GM19239 (cell line): Measurements from ENCODE around the gene TRNAU1AP.
"Not testable (repeated sequence)": the region's sequence is repeated elsewhere in the genome, so short reads cannot be mapped to it uniquely, and the experiment has no call there.

ENCODE experiments used
- DNase-seq: peaks from one replicate; pipeline ENCODE4 v3.0.0; 2011; ENCODE audit warnings: low spot score; ENCODE audit not compliant: insufficient read length
- FAIRE-seq: peaks from 2 replicates; lab custom pipeline; 2011; peaks lifted over from hg19 to GRCh38; lab: Jason Lieb, UNC

The TRNAU1AP gene

DNA sequence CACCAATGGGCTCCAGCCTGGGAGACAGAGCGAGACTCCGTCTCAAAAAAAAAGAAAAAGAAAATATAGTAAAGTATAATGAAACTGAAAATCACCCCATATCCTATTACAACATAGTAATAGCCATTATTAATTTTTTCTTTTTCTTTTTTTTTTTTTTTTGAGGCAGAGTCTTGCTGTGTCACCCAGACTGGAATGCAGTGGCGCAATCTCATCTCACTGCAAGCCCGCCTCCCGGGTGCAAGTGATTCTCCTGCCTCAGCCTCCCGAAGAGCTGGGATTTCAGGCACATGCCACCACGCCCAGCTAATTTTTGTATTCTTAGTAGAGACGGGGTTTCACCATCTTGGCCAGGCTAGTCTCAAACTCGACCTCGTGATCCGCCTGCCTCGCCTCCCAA lies 20.0 kb downstream of the TRNAU1AP start:
- not testable (repeated sequence) for DNase-seq, FAIRE-seq

DNA sequence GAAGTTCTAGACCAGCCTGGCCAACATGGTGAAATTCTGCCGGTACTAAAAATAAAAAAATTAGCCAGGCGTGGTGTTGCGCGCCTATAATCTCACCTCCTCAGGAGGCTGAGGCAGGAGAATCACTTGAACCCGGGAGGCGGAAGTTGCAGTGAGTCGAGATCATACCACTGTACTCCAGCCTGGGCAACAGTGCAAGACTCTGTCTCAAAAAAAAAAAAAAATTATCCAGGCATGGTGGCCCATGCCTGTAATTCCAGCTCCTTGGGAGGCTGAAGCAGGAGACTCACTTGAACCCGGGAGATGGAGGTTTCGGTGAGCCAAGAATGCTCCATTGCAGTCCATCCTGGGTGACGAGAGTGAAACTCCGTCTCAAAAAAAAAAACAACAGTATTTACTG lies 20.7 kb downstream of the TRNAU1AP start:
- DNase-seq, result no peak
- no peak for FAIRE-seq

DNA sequence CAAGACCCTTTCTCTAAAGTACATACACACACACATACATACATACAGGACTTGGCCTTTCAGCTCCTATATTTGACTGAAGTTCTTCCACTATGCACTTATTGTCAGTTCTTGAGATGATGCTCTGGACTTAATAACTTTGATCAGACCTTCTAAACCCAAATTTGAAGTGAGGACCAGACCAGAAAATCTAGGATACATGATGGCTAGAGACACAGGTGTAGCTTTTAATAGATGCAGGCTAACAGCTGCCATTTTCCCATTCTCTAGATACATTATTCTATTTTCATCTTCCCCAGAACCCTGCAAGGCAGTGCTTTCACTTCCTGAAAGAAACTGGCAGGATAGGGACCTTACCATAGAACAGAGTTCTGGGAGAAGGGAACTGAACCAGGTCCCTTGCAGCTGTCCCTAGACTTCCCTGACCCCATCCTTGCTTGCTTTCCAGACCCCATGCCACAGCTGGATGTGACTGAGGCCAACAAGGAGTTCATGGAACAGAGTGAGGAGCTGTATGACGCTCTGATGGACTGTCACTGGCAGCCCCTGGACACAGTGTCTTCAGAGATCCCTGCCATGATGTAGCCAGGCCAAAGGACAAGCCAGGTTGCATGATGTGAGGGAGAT lies 24.3 kb downstream of the TRNAU1AP start:
- no peak for FAIRE-seq
- no peak for DNase-seq

DNA sequence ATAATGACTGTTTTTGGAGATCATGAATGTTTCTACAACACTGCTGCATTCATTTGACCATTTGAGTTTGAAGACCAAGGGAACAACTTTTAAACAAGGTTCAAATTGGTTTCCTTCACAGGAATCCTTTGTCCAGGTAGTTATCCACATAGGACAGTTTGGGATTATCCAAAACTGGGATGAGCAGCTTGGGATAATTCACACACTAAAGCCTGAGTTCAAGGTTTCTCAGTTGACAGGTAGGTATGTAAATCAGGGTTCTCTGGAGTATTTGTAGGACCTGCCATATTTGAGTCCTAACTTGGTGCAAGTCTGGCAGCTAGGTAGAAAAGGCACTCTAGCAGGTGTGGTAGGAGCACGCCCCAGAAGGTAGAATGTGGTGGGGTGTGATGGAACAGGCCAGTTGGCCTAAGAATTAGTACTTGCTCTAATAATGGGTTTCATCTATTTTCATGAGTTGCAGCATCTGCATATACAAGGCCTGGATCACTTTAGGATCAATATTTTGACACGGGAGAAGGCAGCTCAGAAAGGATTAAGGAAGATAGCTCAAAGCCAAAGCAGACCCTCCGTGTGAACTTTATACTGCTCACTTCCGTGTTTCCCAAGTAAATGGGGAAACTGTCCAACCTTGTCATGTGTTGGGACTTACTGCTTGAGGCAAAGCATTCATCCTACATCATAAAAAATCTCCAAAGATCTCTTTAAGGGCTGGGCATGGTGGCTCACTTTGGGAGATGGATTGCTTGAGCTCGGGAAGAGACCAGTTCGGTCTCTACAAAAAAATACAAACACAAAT lies 25.1 kb downstream of the TRNAU1AP start:
- FAIRE-seq (no peak), DNase-seq (no peak)

DNA sequence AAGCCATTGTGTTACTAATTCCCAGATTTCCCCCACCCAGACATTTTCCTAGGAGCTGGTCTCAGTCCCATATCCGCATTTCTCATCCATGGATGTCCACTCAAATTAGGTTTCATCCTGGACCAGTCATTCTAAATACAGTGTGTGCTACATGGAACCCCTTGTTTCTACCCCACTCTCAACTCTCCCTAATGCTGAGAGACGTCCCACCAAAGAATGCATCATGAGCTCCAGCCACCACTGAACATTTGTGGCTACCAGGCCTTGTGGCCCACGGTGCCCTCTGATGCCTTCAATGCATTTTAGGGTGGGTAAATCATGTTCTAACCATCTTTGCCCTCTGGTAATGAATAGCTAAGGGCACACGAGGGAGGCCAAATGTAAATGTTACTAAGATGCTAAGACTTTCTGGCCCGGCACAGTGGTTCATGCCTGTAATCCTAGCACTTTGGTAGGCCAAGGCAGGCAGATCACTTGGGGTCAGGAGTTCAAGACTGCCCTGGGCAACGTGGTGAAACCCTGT lies 25.9 kb downstream of the TRNAU1AP start:
- no peak for FAIRE-seq

DNA sequence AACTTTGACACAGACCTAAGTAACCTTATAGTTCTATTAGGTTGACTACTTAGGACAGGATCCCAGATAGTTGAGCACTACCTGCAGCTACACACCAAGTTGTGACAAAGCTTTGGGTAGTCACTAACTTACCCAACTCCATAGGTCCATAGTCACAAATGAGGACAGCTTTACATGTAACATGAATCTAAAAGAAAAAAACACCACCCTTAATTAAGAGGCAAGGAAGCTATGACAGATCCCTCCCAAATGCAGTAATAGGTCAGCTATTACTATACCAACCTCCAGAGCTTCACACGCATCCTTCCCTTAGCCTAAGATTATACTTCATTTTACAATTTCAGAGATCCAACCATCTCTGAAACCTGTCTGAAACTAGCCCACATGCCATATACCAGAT lies 26.5 kb downstream of the TRNAU1AP start:
- DNase-seq (no peak), FAIRE-seq (no peak)

More for the DNA sequence above, 25.9 kb downstream of the TRNAU1AP start:
- DNase-seq, result no peak

DNA sequence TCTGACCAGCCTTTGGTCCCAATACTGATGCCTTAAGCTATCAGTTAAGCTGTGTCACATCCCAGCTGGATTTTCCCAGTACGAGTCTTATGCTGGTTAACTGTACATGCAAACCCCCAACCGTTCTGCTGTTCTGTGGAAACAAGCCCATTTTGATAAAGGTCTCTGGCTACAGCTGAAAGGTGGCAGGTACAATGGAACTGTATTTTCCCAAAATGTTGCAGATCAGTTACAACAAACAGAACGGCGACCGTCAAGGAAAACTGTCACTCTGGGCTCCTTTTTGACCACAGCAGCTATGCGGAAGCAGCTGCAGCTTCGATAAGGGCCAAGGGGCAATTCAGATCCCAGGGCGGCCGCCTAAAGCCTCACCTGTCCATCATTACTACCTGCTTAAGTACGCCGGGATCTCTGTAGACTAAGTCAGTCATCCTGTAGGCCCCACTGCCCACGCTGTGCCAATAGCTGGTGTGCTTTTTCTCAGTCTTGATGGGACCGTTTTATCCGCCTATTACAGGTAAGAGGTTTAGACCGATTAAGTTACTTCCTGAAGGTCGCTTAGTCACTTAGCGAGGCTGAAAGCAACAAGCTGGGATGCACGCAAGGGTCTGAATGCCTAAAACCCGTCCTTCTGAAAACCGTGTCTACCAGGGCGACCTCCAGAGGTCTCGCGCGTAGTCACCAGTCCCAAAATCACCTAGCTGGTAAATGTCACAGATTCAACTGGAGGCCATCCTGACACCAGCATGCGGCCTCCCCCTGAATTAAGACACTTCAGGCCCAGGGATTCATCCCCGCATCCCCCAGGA lies 28.0 kb downstream of the TRNAU1AP start:
- DNase-seq (no peak), FAIRE-seq (no peak)

DNA sequence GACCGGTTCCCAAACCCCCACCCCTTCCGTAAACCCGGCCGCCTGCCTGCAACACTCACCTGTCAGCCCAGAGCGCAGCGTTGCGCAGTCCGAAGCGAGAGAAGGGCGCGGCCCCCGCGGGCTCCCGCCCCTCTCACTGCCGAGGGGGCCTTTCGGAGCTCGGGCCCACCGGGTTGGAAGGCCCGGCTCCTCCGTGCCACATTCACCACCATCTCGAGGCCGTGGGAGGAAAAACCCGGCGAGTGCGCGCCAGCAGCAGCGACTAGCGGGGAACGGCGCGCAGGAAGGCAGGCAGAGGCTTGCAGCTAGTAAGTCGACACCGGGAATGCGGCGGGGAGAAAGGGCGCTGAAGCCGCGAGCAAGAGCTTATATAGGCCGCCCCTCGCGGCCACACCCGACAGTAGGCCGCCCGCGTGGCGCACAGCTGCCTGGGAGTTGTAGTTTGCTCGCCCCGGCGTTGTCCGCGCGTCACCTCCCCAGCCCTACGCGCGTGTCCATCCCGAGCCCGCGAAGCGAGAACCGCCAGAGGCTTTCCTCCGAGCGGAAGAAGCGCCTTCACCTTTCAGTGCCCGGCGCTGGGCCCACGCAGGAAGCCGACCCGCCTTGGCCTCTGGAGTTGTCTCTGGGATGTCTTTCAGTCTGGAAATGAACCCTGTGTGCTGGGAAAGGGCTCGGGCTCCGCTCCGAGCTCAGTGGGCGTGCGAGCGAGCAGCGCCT lies 28.8 kb downstream of the TRNAU1AP start:
- DNase-seq, result peak; percentile 76
- peak; percentile 76 for FAIRE-seq

DNA sequence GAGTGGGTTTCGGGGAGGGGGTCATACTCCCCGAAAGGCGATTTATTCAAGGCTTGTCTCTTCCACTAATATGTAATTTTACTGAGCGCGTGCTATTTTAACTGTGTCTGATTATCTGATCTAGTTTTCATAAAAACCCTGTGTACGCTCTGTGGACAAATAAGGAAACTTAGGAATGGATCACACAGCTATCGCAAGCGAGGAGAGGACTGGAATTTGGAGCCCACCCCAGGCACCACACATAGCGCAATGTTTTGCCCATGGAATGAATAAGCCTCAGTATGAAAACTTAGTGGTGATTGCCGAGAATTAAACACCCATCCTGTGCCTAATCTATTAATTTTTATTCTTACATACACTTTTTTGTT lies 29.3 kb downstream of the TRNAU1AP start:
- FAIRE-seq (peak; percentile 14), DNase-seq (no peak)

DNA sequence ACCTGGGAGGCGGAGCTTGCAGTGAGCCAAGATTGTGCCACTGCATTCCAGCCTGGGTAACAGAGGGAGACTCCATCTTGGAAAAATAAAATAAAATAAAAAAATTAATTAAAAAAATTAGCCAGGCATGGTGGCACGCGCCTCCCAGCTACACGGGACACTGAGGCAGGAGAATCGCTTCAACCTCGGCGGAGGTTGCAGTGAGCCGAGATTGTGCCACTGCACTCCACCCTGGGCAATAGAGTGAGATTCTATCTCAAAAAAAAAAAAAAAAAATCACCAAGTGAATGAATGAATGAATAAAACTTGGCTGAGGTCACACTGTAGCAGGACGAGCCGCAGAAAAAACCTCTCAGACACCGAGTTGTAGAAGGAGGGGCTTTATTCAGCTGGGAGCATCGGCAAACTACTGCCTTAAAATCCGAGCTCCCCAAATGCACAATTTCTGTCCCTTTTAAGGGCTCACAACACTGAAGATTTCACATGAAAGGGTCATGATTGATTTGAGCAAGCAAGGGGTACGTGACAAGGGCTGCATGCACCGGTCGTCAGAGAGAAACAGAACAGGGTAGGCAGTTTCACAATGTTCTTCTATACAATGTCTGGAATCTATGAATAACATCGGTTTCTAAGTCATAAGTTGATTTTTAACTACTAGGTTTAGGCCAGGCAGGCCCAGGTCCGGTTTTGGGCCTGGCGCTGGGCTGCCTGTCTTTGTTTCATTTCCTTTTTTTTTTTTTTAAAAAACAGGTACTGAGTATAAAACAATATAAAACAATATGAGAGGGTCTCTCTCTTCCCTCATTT lies 33.9 kb downstream of the TRNAU1AP start:
- not testable (repeated sequence) for DNase-seq
- peak; percentile 87 for FAIRE-seq

DNA sequence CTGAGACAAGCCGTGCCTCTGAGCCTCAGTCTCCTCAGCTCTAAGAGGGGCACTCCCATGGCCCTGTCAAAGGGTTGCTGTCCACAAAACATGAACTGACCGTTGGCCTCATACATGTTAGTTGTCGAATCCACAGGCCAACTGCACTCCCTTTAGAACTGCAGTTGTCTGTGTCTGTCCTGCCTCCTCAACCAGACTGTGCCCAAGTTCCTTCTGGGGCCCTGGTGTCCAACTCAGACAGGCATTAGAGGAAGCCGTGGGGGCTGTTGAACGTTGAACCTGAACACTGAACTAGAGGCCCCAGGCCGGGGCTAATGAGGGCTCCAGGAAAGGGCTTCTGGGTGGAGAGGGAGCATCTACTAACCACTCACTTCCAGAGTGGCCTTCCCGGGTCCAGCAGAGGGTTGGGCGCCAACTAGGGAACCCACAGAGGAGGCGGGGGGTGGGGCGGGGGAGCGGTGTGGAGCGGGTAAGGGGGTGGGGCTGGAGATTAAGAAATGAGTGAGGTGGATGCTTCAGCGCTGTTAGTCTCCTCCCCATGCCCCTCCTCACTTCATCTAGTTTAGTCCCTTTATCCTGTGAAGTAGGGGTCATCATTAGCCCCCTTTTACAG lies 38.9 kb downstream of the TRNAU1AP start, which contains the start of gene RAB42:
Gene RAB42, plus strand, starts transcription at position 558 of the 613 bp plus-strand sequence. CDS start 247 bp downstream, outside the sequence.
- FAIRE-seq (peak; percentile 79), DNase-seq (no peak)

DNA sequence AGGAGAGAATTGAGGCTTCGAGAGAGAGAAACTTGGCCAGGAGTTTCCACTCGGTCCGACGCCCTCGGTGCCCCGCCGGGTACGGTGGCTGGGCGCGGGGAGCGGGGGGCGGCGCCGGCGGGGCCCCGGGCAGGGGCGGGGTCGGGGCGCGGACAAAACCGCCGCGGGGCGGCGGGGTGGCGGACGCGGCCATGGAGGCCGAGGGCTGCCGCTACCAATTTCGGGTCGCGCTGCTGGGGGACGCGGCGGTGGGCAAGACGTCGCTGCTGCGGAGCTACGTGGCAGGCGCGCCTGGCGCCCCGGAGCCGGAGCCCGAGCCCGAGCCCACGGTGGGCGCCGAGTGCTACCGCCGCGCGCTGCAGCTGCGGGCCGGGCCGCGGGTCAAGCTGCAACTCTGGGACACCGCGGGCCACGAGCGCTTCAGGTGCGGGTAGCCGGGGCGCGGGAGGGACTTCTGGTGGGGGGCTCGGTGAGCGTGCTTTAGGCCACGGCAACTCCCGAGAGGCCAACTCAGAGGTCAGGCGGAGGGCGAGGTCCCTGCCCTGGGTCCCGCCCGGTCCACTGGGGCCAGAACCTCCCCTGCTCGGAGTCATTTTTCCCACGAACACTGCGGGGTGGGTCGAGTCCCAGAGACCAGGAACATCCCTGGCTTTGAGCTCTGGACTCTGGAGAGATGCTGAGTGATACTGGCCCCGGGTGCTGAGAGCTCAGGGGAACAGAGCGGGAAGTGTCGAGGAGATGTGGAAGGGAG lies 39.6 kb downstream of the TRNAU1AP start:
- FAIRE-seq (peak; percentile 37), DNase-seq (no peak)

DNA sequence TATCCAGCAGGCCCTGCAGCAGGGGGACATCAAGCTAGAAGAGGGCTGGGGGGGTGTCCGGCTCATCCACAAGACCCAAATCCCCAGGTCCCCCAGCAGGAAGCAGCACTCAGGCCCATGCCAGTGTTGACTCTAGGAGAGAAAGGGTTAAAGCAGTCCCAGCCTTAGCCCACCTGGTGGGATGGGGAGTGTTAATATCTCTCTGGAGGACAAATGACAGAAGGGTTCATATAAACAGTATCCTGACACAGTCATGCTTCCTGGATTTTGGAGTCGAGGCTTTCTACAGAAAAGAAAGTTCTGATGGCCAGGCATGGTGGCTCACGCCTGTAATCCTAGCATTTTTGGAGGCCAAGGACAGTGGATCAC lies 41.1 kb downstream of the TRNAU1AP start:
- peak; percentile 51 for FAIRE-seq
- DNase-seq, result not testable (repeated sequence)

DNA sequence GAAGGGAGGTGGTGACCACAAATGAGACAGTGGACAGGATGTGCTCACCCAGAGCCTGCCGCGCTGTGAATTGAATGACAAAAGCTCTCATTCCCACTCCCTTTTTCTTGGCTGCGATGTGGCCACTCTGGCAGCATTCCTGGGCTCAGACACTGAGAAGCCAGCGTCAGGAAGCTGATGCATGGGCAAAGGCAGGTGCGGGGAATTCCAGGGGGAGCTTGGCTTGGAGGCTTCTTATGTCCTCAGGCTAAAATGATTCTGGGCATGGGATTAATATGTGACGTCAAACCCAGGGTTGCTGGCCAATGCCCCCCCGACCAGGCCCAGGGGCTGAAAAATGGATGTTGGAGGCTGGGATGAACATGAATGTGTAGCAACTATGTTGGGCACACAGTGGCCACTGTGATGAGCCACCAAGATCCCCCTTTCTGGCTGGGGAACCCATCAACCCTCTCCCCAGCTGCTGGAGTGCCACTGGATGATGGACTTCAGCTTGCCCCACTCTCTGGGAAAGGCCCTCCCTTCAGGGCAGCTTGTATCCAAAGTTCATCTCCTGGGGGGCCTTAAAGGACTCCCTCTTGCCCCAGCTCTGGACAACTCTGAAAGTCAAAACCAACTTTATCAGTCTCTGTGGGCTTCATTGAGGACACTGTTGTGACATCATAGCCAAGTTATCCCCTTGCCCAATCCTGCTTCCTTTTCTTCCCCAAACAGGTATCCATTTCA lies 42.0 kb downstream of the TRNAU1AP start:
- not testable (repeated sequence) for FAIRE-seq, DNase-seq

DNA sequence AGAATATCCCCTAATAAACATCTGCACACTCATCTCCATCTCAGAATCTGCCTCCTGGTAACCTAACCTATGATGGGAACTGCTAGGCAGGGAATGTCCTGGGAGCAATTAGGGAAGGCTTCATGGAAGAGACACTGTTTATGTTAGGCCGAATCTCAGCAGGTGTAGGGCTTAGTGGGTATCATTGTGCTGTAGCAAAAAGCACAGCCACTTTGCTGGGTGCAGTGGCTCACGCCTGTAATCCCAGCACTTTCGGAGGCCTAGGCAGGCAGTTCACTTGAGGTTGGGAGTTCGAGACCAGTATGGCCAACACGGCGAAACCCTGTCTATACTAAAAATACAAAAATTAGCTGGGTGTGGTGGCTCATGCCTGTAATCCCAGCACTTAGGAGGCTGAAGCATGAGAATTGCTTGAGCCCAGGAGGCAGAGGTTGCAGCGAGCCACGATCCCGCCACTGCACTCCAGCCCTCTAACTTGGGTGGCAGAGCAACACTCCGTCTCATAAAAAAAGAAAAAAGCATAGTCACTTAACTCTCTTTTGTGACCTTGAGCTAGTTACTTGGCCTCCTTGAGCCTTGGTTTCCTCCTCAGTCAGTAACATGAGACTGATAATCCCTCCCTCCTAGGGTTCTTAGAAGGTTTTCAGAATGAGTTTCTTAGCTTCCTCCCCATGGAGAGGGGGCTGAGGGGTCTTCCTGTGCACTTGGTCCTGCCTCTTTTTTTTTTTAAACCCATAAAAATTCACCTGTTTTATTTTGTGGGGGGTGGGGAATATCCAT lies 42.7 kb downstream of the TRNAU1AP start:
- FAIRE-seq (peak; percentile 68), DNase-seq (no peak)

DNA sequence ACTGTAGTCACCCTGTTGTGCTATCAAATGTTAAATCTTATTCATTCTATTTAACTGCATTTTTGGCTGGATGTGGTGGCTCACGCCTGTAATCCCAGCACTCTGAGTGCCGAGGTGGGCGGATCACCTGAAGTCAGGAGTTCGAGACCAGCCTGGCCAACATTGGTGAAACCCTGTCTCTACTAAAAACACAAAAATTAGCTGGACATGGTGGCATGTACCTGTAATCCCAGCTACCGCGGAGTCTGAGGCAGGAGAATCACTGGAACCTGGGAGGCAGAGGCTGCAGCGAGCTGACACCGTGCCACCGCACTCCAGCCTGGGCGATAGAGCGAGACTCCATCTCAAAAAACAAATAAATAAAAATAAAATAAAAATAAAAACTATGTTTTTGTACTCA lies 43.4 kb downstream of the TRNAU1AP start:
- not testable (repeated sequence) for FAIRE-seq, DNase-seq

DNA sequence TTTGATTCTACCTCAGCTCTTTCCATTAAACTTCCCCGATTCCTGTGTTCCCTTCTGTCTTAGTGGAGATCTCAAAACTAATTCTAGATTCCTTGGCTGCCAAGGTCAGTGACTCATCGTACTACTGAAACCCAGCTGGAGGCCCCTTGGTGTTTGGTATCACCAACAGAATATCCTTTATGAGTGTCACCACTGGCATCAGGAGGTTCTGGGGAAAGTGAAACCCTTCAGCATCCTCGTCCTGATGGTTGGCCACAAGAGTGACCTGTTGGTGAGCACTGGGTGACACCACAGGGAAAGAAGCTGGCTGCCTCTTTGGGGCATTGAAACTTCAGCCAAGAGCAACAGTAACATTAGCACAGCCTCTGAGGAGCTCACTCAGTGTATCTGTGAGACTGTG lies 48.8 kb downstream of the TRNAU1AP start:
- FAIRE-seq (peak; percentile 81), DNase-seq (no peak)
